Measurements from ENCODE around the gene MADCAM1. TPM values are rescaled to one million over a fixed set of nuclear protein-coding genes. Genes with fewer than 3 reads are reported as not detected.

The MADCAM1 gene
- total and polyA plus RNA-seq, 2 experiments from 2014 or later = 2.2 to 3.4 TPM

DNA sequence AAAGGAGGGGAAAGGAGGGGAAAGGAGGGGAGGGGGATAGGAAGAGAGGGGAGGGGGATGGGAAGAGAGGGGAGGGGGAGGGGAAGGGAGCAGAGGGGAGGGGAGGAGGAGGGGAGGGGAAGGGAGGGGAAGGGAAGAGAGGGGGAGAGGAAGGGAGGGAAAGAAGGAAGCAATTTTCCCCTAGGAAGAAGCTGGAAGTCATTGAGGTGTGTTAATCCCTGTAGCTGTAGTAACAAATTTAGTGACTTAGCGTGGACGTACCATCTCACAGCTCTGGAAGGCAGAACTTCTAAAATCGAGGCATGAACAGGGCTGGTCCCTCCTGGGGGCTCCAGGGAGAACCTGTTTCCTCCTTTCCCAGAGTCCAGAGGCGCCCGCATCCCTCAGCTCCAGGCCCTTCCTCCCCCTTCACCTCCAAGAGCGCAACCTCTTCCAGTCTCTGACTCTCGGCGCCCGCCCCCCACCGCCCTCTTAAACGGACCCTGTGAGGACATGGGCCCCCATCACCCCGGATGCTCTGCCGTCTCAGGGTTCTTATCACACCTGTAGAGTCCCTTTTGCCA is 29.7 kb downstream of the MADCAM1 start:
- Histone ChIP-seq H3K27ac (no peak overlapping the region), H3K4me3 (no peak overlapping the region), H3K27me3 (no peaks in the 10 kb centered on the region), H3K9me3 (ENCODE audit: low read depth) (no peaks in the 10 kb centered on the region), H3K36me3 (no peaks in the 10 kb centered on the region), H3K4me1 (ENCODE audit: low read depth) (no peaks in the 10 kb centered on the region)
- DNase-seq (ENCODE audit: low read depth in 1 of 2, low spot score in 1 of 2) = no peak
- TF ChIP-seq, protein P1, sequence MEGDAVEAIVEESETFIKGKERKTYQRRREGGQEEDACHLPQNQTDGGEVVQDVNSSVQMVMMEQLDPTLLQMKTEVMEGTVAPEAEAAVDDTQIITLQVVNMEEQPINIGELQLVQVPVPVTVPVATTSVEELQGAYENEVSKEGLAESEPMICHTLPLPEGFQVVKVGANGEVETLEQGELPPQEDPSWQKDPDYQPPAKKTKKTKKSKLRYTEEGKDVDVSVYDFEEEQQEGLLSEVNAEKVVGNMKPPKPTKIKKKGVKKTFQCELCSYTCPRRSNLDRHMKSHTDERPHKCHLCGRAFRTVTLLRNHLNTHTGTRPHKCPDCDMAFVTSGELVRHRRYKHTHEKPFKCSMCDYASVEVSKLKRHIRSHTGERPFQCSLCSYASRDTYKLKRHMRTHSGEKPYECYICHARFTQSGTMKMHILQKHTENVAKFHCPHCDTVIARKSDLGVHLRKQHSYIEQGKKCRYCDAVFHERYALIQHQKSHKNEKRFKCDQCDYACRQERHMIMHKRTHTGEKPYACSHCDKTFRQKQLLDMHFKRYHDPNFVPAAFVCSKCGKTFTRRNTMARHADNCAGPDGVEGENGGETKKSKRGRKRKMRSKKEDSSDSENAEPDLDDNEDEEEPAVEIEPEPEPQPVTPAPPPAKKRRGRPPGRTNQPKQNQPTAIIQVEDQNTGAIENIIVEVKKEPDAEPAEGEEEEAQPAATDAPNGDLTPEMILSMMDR (IDR thresholded peaks at IDR 0.05; ENCODE audit: low read depth, low read length) = no peak

DNA sequence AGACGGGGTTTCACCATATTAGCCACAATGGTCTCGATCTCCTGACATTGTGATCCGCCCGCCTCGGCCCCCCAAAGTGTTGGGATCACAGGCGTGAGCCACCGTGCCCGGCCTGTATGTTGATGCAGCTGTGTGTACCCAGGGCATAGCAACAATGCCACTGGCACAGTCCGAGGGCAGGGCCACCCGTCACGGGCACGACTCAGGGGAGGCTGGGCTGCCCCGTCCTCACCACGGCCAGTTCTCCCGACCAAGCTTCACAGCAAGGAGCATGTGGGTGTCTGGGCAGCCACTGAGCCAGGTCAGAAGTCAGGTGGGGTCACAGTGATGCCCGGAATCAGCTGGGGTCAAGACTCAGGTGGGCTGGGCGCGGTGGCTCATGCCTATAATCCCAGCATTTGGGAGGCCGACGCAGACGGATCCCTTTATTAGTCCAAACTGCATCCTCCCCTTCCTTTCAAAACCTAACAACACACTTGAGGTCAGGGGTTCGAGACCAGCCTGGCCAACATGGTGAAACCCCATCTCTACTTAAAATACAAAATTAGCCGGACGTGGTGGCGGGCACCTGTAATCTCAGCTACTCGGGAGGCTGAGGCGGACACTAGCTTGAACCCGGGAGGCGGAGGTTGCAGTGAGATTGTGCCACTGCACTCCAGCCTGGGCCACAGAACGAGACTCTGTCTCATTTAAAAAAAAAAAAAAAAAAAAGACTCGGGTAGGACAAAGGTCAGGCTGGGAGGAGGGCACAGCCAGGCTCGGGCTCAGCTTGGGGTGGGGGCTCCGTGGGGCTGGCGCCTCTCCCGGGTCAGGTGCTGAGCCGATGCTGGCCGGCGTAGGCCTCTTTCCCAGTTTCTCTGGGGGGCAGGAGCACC is 34.1 kb downstream of the MADCAM1 start:
- TF ChIP-seq, protein P1 (IDR thresholded peaks at IDR 0.05; ENCODE audit: low read depth, low read length) = no peak
- no peaks in the 10 kb centered on the region for H3K36me3 ChIP-seq
- peaks cover 9% of the 10 kb centered on the region for H3K4me1 ChIP-seq (ENCODE audit: low read depth)
- no peak for DNase-seq (ENCODE audit: low read depth in 1 of 2, low spot score in 1 of 2)
- H3K27ac ChIP-seq = peak overlapping the region; percentile 93
- H3K27me3 ChIP-seq = no peaks in the 10 kb centered on the region
- no peaks in the 10 kb centered on the region for H3K9me3 ChIP-seq (ENCODE audit: low read depth)
- peak overlapping the region; percentile 96 for H3K4me3 ChIP-seq

- H3K36me3 ChIP-seq = peaks cover 2% of the 10 kb centered on the region
- no peaks in the 10 kb centered on the region for H3K9me3 ChIP-seq (ENCODE audit: low read depth)
- peak overlapping the region; percentile 93 for H3K27ac ChIP-seq
- peak overlapping the region; percentile 96 for H3K4me3 ChIP-seq
- no peaks in the 10 kb centered on the region for H3K27me3 ChIP-seq
- peak; percentile 88 to 91 for DNase-seq (ENCODE audit: low read depth in 1 of 2, low spot score in 1 of 2)
- TF ChIP-seq, protein P1 (IDR thresholded peaks at IDR 0.05; ENCODE audit: low read depth, low read length) = no peak
- peaks cover 9% of the 10 kb centered on the region for H3K4me1 ChIP-seq (ENCODE audit: low read depth)
Measured at GRCh38 chr19:531009-531752, 34.9 kb downstream of the MADCAM1 start.

- H3K4me3 ChIP-seq = peak within 1 kb of the TSS; percentile 96
- H3K4me1 ChIP-seq (ENCODE audit: low read depth) = peaks cover 9% of the 10 kb centered on the region
- peak within 1 kb of the TSS; percentile 94 for H3K27ac ChIP-seq
- TF ChIP-seq, protein P1 (IDR thresholded peaks at IDR 0.05; ENCODE audit: low read depth, low read length) = no peak
- H3K9me3 ChIP-seq (ENCODE audit: low read depth) = no peaks in the 10 kb centered on the region
- H3K36me3 ChIP-seq = peaks cover 10% of the 10 kb centered on the region
- DNase-seq (ENCODE audit: low read depth in 1 of 2, low spot score in 1 of 2) = peak in 1 of 2 donors; percentile 49
- H3K27me3 ChIP-seq = no peaks in the 10 kb centered on the region
Measured at GRCh38 chr19:531753-532560, 35.7 kb downstream of the MADCAM1 start, which contains the start of gene CDC34. Gene CDC34 (plus strand): TSS chr19:531760. CDS start chr19:531932, 172 bp downstream.
